HCT116 (cell line): ENCODE data around the gene BICD2. TPM values are rescaled to one million over a fixed set of nuclear protein-coding genes. Genes with fewer than 3 reads are reported as not detected.

Experiments used
- ATAC-seq: fragments of 200-7000 bp; cut with Tn5 transposase; 2 replicates; pipeline ENCODE4 v1.9.1; 2020; ENCODE audit warnings: mild to moderate bottlenecking, moderate library complexity
- BruUV-seq: library from RNA; stranded (reverse); fragments of 400-500 nt; replicated peaks from 2 replicates; lab custom pipeline; 2021; lab: Mats Ljungman, UMichigan
- CTCF ChIA-PET: fragments of 300-600 bp; sonication (Branson Sonifier 250); formaldehyde crosslinking; loops from one replicate; lab custom pipeline; 2021; ENCODE audit warnings: antibody characterized with exemption; lab: Charles Lee
- POLR2A ChIA-PET: fragments of 300-600, 350-600 bp; sonication (Branson Sonifier 250); formaldehyde crosslinking; loops from one replicate; lab custom pipeline; 2021; ENCODE audit warnings: antibody characterized with exemption; lab: Charles Lee
- RAD21 ChIA-PET, 2 experiments: fragments of 300-600 bp; sonication (Branson Sonifier 250); formaldehyde crosslinking; loops; one replicate each; lab custom pipeline; 2023; ENCODE audit warnings: low total read pairs in 2 of 2; ENCODE audit not compliant: uncharacterized antibody in 2 of 2, unreplicated experiment in 2 of 2, low non-redundant PET in 1 of 2; lab: Charles Lee
- DNase-seq: peaks from one replicate; pipeline ENCODE4 v3.0.0-alpha.2; 2010; ENCODE audit warnings: low read depth, low spot score
- H2AFZ ChIP-seq: fragments of 200-600 bp; shearing (Covaris generic), sonication (generic); 2 replicates; pipeline ENCODE4 v1.6.1; 2017; ENCODE audit warnings: low read depth, mixed run types, mixed read lengths, antibody characterized with exemption, low read length; ENCODE audit not compliant: poor library complexity, severe bottlenecking
- H3K27ac ChIP-seq: 2 replicates; pipeline ENCODE4 v1.5.1; 2012; ENCODE audit warnings: low read depth, low read length
- H3K27me3 ChIP-seq: fragments of 200-600 bp; sonication (generic); 2 replicates; pipeline ENCODE4 v1.6.1; 2016; ENCODE audit warnings: mixed run types, low read length, mixed read lengths; ENCODE audit not compliant: insufficient read depth
- H3K36me3 ChIP-seq, 2 experiments: fragments of 200-500 bp in 1 of 2; fragments of 200-600 bp in 1 of 2; sonication (Bioruptor generic) in 1 of 2; sonication (generic) in 1 of 2; 2 replicates each; pipeline versions ENCODE4 v1.5.1 to v1.6.1; 2014 to 2016; ENCODE audit warnings: low read length in 2 of 2, inconsistent platforms in 1 of 2, mixed read lengths in 1 of 2, mixed run types in 1 of 2; ENCODE audit not compliant: insufficient read depth in 2 of 2, control insufficient read depth in 1 of 2
- H3K4me1 ChIP-seq, 2 experiments: fragments of 200-600 bp in 1 of 2; sonication (generic) in 1 of 2; 2 replicates each; pipeline versions ENCODE4 v1.5.1 to v1.6.1; 2012 to 2017; ENCODE audit warnings: low read length in 2 of 2, inconsistent platforms in 1 of 2, mild to moderate bottlenecking in 1 of 2, mixed read lengths in 1 of 2, mixed run types in 1 of 2, moderate library complexity in 1 of 2; ENCODE audit not compliant: insufficient read depth in 2 of 2, control insufficient read depth in 1 of 2
- H3K4me2 ChIP-seq: fragments of 200-600 bp; sonication (generic); 2 replicates; pipeline ENCODE4 v1.6.1; 2017; ENCODE audit warnings: mixed run types, low read length, mixed read lengths
- H3K4me3 ChIP-seq, 2 experiments: fragments of 200-600 bp in 1 of 2; sonication (generic) in 1 of 2; replicated peaks in 1 of 2; 2 replicates each; pipeline ENCODE4 v1.5.1; 2011 to 2016; ENCODE audit warnings: low read length in 2 of 2, control low read depth in 1 of 2, low read depth in 1 of 2, mild to moderate bottlenecking in 1 of 2, mixed read lengths in 1 of 2, mixed run types in 1 of 2
- H3K79me2 ChIP-seq: fragments of 200-600 bp; sonication (generic); 2 replicates; pipeline ENCODE4 v1.6.1; 2017; ENCODE audit warnings: mild to moderate bottlenecking, mixed run types, low read length, moderate library complexity, mixed read lengths; ENCODE audit not compliant: insufficient read depth
- H3K9ac ChIP-seq: fragments of 200-600 bp; sonication (generic); 2 replicates; pipeline ENCODE4 v1.6.1; 2016; ENCODE audit warnings: low read length, mixed read lengths
- H3K9me2 ChIP-seq: fragments of 200-600 bp; sonication (generic), shearing (Covaris generic); 2 replicates; pipeline ENCODE4 v1.6.1; 2017; ENCODE audit warnings: mixed run types, mild to moderate bottlenecking, moderate library complexity; ENCODE audit not compliant: insufficient read depth
- H3K9me3 ChIP-seq, 2 experiments: fragments of 200-500 bp in 1 of 2; fragments of 200-600 bp in 1 of 2; sonication (Bioruptor generic) in 1 of 2; sonication (generic) in 1 of 2; 2 replicates each; pipeline ENCODE4 v1.6.1; 2014 to 2017; ENCODE audit warnings: low read length in 2 of 2, mixed read lengths in 2 of 2, inconsistent platforms in 1 of 2, low read depth in 1 of 2, mild to moderate bottlenecking in 1 of 2, mixed run types in 1 of 2, moderate library complexity in 1 of 2; ENCODE audit not compliant: control insufficient read depth in 1 of 2, insufficient read depth in 1 of 2
- H4K20me1 ChIP-seq: fragments of 200-600 bp; sonication (generic), shearing (Covaris generic); 2 replicates; pipeline ENCODE4 v1.6.1; 2017; ENCODE audit warnings: mixed run types, mild to moderate bottlenecking, moderate library complexity; ENCODE audit not compliant: insufficient read depth
- CBX3 ChIP-seq: IDR thresholded peaks from 2 replicates; pipeline ENCODE4 v1.6.1; 2012; ENCODE audit warnings: low read depth
- CEBPB ChIP-seq: IDR thresholded peaks from 2 replicates; pipeline ENCODE4 v1.6.1; 2012; ENCODE audit warnings: low read depth
- EGR1 ChIP-seq: IDR thresholded peaks from 2 replicates; pipeline ENCODE4 v1.6.1; 2012; ENCODE audit warnings: low read depth
- EZH2 ChIP-seq: fragments of 200-600 bp; sonication (generic); IDR thresholded peaks from 2 replicates; pipeline ENCODE4 v1.6.1; 2017; ENCODE audit warnings: antibody characterized with exemption, mixed run types
- EZH2phosphoT487 ChIP-seq: fragments of 200-600 bp; IDR thresholded peaks from 2 replicates; pipeline ENCODE4 v1.6.1; 2018; ENCODE audit warnings: antibody characterized with exemption, borderline replicate concordance
- FOSL1 ChIP-seq: IDR thresholded peaks from 2 replicates; pipeline ENCODE4 v1.6.1; 2012; ENCODE audit warnings: low read depth
- JUND ChIP-seq: IDR thresholded peaks from 2 replicates; pipeline ENCODE4 v1.6.1; 2012
- MAX ChIP-seq: IDR thresholded peaks from 2 replicates; pipeline ENCODE4 v1.6.1; 2012
- POLR2AphosphoS5 ChIP-seq: IDR thresholded peaks from 2 replicates; pipeline ENCODE4 v1.6.1; 2011; ENCODE audit warnings: mild to moderate bottlenecking, low read depth, low read length, moderate library complexity
- SP1 ChIP-seq: IDR thresholded peaks from 2 replicates; pipeline ENCODE4 v1.6.1; 2012; ENCODE audit warnings: low read depth
- SRF ChIP-seq: IDR thresholded peaks from 2 replicates; pipeline ENCODE4 v1.6.1; 2012; ENCODE audit warnings: low read depth
- TCF7L2 ChIP-seq: IDR thresholded peaks from 2 replicates; pipeline ENCODE4 v1.7.0; 2011; ENCODE audit warnings: borderline replicate concordance, inconsistent platforms; ENCODE audit not compliant: insufficient read depth, insufficient read length; ENCODE audit errors: extremely low read depth
- YY1 ChIP-seq: IDR thresholded peaks from 2 replicates; pipeline ENCODE4 v1.6.1; 2011; ENCODE audit warnings: low read length, low read depth, moderate library complexity, mild to moderate bottlenecking; ENCODE audit not compliant: insufficient replicate concordance; ENCODE audit errors: extremely low read depth
- ZFX ChIP-seq: fragments of 450-650 bp; IDR thresholded peaks from 2 replicates; pipeline ENCODE4 v1.6.1; 2017
- ZNF274 ChIP-seq: fragments of 200-500 bp; sonication (Bioruptor generic); IDR thresholded peaks from 2 replicates; pipeline ENCODE4 v1.6.1; 2014; ENCODE audit warnings: mild to moderate bottlenecking, low read depth, low read length, inconsistent platforms
- intact Hi-C: fragments of 100-400 bp; cut with micrococcal nuclease; formaldehyde crosslinking; loops from 2 replicates; pipeline ENCODE4 v1.10.0; 2022
- total RNA-seq: library from RNA; stranded (reverse); gene quantifications from one replicate; pipeline ENCODE4 v1.2.1, GENCODE V29; 2021; ENCODE audit not compliant: unreplicated experiment
- TF ChIP-seq, protein P1 (sequence below), 3 experiments: fragments of 200-600 bp in 1 of 3; sonication (generic) in 1 of 3; IDR thresholded peaks in 2 of 3; conservative IDR thresholded peaks in 1 of 3; 2 replicates each; pipeline ENCODE4 v1.5.1; 2012 to 2017; ENCODE audit warnings: low read depth in 2 of 3, low read length in 2 of 3, antibody characterized with exemption in 1 of 3, borderline replicate concordance in 1 of 3, control low read depth in 1 of 3, mild to moderate bottlenecking in 1 of 3, mixed read lengths in 1 of 3, mixed run types in 1 of 3, moderate library complexity in 1 of 3; ENCODE audit not compliant: insufficient read depth in 1 of 3
- TF ChIP-seq, protein P2 (sequence below): IDR thresholded peaks from 2 replicates; pipeline ENCODE4 v1.6.1; 2011; ENCODE audit warnings: mild to moderate bottlenecking, low read length, moderate library complexity; ENCODE audit not compliant: insufficient replicate concordance; ENCODE audit errors: extremely low read depth
- TF ChIP-seq, protein P3 (sequence below): IDR thresholded peaks from 2 replicates; pipeline ENCODE4 v1.6.1; 2012

BICD2 gene
- total RNA-seq, 1 experiment from 2014 or later = 23.4 TPM

- intact Hi-C loops = no loop called here
- ChIA-PET CTCF (no interaction called here), RAD21 (no interaction called here), POLR2A (no interaction called here)
- Histone ChIP-seq H3K4me2 (no peak overlapping the region), H3K36me3 (peaks cover 0 to 4% of the 10 kb centered on the region in 2 experiments; a peak in 1 of 4 replicates), H3K27ac (no peak overlapping the region), H3K4me1 (peaks cover 0 to 10% of the 10 kb centered on the region in 2 experiments; a peak in 2 of 4 replicates), H2AFZ (no peak overlapping the region), H3K79me2 (peaks cover 84% of the 10 kb centered on the region), H3K9me3 (peaks cover 0 to 6% of the 10 kb centered on the region in 2 experiments; a peak in 1 of 4 replicates), H4K20me1 (peaks cover 3% of the 10 kb centered on the region; the same call in 1 of the 2 replicates), H3K4me3 (no peak overlapping the region), H3K9ac (no peak overlapping the region), H3K27me3 (no peaks in the 10 kb centered on the region), H3K9me2 (no peaks in the 10 kb centered on the region)
- no TSS peak for BruUV-seq
- ATAC-seq = no peak
- TF ChIP-seq POLR2AphosphoS5 (no peak), SRF (no peak), JUND (no peak), TCF7L2 (no peak), EGR1 (no peak), ZNF274 (no peak), MAX (no peak), YY1 (no peak), EZH2 (no peak), FOSL1 (no peak), CEBPB (no peak), EZH2phosphoT487 (no peak), ZFX (no peak), CBX3 (no peak), SP1 (no peak)
- TF ChIP-seq, protein P1, sequence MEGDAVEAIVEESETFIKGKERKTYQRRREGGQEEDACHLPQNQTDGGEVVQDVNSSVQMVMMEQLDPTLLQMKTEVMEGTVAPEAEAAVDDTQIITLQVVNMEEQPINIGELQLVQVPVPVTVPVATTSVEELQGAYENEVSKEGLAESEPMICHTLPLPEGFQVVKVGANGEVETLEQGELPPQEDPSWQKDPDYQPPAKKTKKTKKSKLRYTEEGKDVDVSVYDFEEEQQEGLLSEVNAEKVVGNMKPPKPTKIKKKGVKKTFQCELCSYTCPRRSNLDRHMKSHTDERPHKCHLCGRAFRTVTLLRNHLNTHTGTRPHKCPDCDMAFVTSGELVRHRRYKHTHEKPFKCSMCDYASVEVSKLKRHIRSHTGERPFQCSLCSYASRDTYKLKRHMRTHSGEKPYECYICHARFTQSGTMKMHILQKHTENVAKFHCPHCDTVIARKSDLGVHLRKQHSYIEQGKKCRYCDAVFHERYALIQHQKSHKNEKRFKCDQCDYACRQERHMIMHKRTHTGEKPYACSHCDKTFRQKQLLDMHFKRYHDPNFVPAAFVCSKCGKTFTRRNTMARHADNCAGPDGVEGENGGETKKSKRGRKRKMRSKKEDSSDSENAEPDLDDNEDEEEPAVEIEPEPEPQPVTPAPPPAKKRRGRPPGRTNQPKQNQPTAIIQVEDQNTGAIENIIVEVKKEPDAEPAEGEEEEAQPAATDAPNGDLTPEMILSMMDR (IDR thresholded peaks at IDR 0.05 in 2 of 3, conservative IDR thresholded peaks at IDR 0.05 in 1 of 3; ENCODE audit: borderline replicate concordance in 1 of 3, insufficient read depth in 1 of 3, low read depth in 2 of 3, low read length in 2 of 3) = no peak
- TF ChIP-seq, protein P2, sequence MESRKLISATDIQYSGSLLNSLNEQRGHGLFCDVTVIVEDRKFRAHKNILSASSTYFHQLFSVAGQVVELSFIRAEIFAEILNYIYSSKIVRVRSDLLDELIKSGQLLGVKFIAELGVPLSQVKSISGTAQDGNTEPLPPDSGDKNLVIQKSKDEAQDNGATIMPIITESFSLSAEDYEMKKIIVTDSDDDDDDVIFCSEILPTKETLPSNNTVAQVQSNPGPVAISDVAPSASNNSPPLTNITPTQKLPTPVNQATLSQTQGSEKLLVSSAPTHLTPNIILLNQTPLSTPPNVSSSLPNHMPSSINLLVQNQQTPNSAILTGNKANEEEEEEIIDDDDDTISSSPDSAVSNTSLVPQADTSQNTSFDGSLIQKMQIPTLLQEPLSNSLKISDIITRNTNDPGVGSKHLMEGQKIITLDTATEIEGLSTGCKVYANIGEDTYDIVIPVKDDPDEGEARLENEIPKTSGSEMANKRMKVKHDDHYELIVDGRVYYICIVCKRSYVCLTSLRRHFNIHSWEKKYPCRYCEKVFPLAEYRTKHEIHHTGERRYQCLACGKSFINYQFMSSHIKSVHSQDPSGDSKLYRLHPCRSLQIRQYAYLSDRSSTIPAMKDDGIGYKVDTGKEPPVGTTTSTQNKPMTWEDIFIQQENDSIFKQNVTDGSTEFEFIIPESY = no peak
- TF ChIP-seq, protein P3, sequence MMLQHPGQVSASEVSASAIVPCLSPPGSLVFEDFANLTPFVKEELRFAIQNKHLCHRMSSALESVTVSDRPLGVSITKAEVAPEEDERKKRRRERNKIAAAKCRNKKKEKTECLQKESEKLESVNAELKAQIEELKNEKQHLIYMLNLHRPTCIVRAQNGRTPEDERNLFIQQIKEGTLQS = no peak
- no peak for DNase-seq
Observed at GRCh38 chr9:92760070-92760469, 4.6 kb downstream of the BICD2 start.
